K562 (cell line): ENCODE results near the gene TRIM47. TPM values are rescaled to one million over a fixed set of nuclear protein-coding genes. Genes with fewer than 3 reads are reported as not detected.

Source experiments
- ADNP ChIP-seq: fragments of 200-800 bp; sonication (Bioruptor generic); IDR thresholded peaks from 2 replicates; pipeline ENCODE4 v1.6.1; 2016; ENCODE audit warnings: missing genetic modification characterization, missing compliant biosample characterization
- ARID3A ChIP-seq: IDR thresholded peaks from 2 replicates; pipeline ENCODE4 v1.6.1; 2012; ENCODE audit warnings: low read depth, low read length, improper control_type of control experiment, borderline replicate concordance
- CHD1 ChIP-seq: fragments of 200-600 bp; sonication (generic); IDR thresholded peaks from one replicate; pipeline ENCODE4 v1.6.1; 2012; ENCODE audit warnings: mild to moderate bottlenecking, moderate library complexity, low read length, inconsistent platforms
- DPF2 ChIP-seq: fragments of 450-650 bp; IDR thresholded peaks from 2 replicates; pipeline ENCODE4 v1.6.1; 2016
- E2F6 ChIP-seq, 2 experiments: IDR thresholded peaks; 2 replicates each; pipeline ENCODE4 v1.6.1; 2011; ENCODE audit warnings: borderline replicate concordance in 1 of 2, control low read depth in 1 of 2, low read depth in 1 of 2, low read length in 1 of 2, mild to moderate bottlenecking in 1 of 2, mixed read lengths in 1 of 2, moderate library complexity in 1 of 2; ENCODE audit not compliant: insufficient read depth in 1 of 2, insufficient read length in 1 of 2, poor library complexity in 1 of 2, severe bottlenecking in 1 of 2; ENCODE audit errors: extremely low read depth in 1 of 2
- EP300 ChIP-seq: IDR thresholded peaks from 2 replicates; pipeline ENCODE4 v1.6.1; 2012; ENCODE audit warnings: low read length, improper control_type of control experiment
- GABPA ChIP-seq: fragments of 200-800 bp; sonication (Bioruptor generic); conservative IDR thresholded peaks from 2 replicates; pipeline ENCODE4 v1.6.1; 2016; ENCODE audit warnings: low read depth, missing genetic modification characterization, missing compliant biosample characterization
- GABPB2 ChIP-seq: fragments of 250-450 bp; sonication (Bioruptor Pico); conservative IDR thresholded peaks from 2 replicates; pipeline ENCODE4 v1.5.1; 2021; ENCODE audit warnings: mild to moderate bottlenecking
- GMEB1 ChIP-seq: fragments of 250-450 bp; sonication (Bioruptor Pico); IDR thresholded peaks from 2 replicates; pipeline ENCODE4 v1.4.0; 2020; ENCODE audit warnings: mild to moderate bottlenecking
- GTF3C2 ChIP-seq: IDR thresholded peaks from 3 replicates; pipeline ENCODE4 v1.6.1; 2011; ENCODE audit warnings: borderline replicate concordance, mild to moderate bottlenecking, moderate library complexity; ENCODE audit not compliant: insufficient read length; ENCODE audit errors: extremely low read depth
- HNRNPLL ChIP-seq: fragments of 200-400 bp; formaldehyde crosslinking; IDR thresholded peaks from 2 replicates; pipeline ENCODE4 v1.6.1; 2017; ENCODE audit warnings: low read length, low read depth, mild to moderate bottlenecking; ENCODE audit not compliant: poor library complexity, severe bottlenecking
- MCM3 ChIP-seq: fragments of 450-650 bp; IDR thresholded peaks from 2 replicates; pipeline ENCODE4 v1.6.1; 2016
- MXI1 ChIP-seq: IDR thresholded peaks from 2 replicates; pipeline ENCODE4 v1.6.1; 2011; ENCODE audit warnings: low read depth, mild to moderate bottlenecking, improper control_type of control experiment, low read length
- OTX1 ChIP-seq: fragments of 450-650 bp; formaldehyde crosslinking; IDR thresholded peaks from 2 replicates; pipeline ENCODE4 v1.4.0; 2022; ENCODE audit warnings: mild to moderate bottlenecking
- SMARCA5 ChIP-seq: fragments of 450-650 bp; IDR thresholded peaks from 2 replicates; pipeline ENCODE4 v1.6.1; 2016
- TEAD2 ChIP-seq: fragments of 450-650 bp; IDR thresholded peaks from 2 replicates; pipeline ENCODE4 v1.6.1; 2016; ENCODE audit warnings: missing genetic modification characterization, control low read depth, missing compliant biosample characterization
- WHSC1 ChIP-seq: IDR thresholded peaks from one replicate; pipeline ENCODE4 v1.6.1; 2012; ENCODE audit warnings: low read length, control low read depth, inconsistent platforms
- ZBTB5 ChIP-seq: fragments of 450-650 bp; IDR thresholded peaks from 2 replicates; pipeline ENCODE4 v1.6.1; 2017; ENCODE audit warnings: antibody characterized with exemption
- ZNF347 ChIP-seq: fragments of 450-650 bp; formaldehyde crosslinking; IDR thresholded peaks from 2 replicates; pipeline ENCODE4 v1.4.0; 2020; ENCODE audit warnings: low read depth, mild to moderate bottlenecking, moderate library complexity
- polyA plus RNA-seq, 8 experiments: library from polyadenylated mRNA; depleted of rRNA in 4 of 8; stranded (reverse) in 5 of 8; unstranded in 3 of 8; fragments of >200 nt; fragmentation: Nextera tagmentation in 2 of 8; fragmentation: Illumina TruSeq in 1 of 8; extraction: Ambion mirVana in 2 of 8; extraction: Trizol in 1 of 8; gene quantifications; 2 replicates each; pipeline versions ENCODE4 v1.2.1 to v1.2.3, GENCODE V29; 2011 to 2014; ENCODE audit warnings: inconsistent platforms in 1 of 8, missing spikeins in 1 of 8
- total RNA-seq, 7 experiments: library from RNA; depleted of rRNA in 6 of 7; stranded (reverse); fragments of >200 nt in 6 of 7; fragmentation: Illumina TruSeq in 2 of 7; extraction: Trizol in 2 of 7; gene quantifications; 2 replicates each; pipeline versions ENCODE4 v1.2.1 to v1.2.3, GENCODE V29; 2011 to 2021; ENCODE audit warnings: low replicate concordance in 1 of 7

TRIM47 gene
- total and polyA plus RNA-seq, 9 of the 15 experiments (the other 6 are each of a cell fraction or from before 2014, with no cell fraction given): 0.56 to 6.1 (median 3.2) TPM

- no peak for TF ChIP-seq ADNP (tag)
- no peak for TF ChIP-seq ZNF347 (CRISPR knock-in tag)
- peak in 1 of 2 experiments; percentile 79 for TF ChIP-seq E2F6 (IDR thresholded peaks at IDR 0.05; ENCODE audit: borderline replicate concordance in 1 of 2, extremely low read depth in 1 of 2, insufficient read depth in 1 of 2, insufficient read length in 1 of 2, low read depth in 1 of 2, low read length in 1 of 2, poor library complexity in 1 of 2, severe bottlenecking in 1 of 2)
- TF ChIP-seq GABPB2: no peak
- TF ChIP-seq WHSC1: no peak
- no peak for TF ChIP-seq GTF3C2
- TF ChIP-seq SMARCA5: no peak
- TF ChIP-seq HNRNPLL: peak; percentile 80
- TF ChIP-seq MCM3: no peak
- no peak for TF ChIP-seq GABPA
- no peak for TF ChIP-seq TEAD2 (tag)
- TF ChIP-seq ZBTB5: no peak
- no peak for TF ChIP-seq OTX1
- TF ChIP-seq GMEB1 (CRISPR knock-in tag): no peak
- no peak for TF ChIP-seq DPF2
- no peak for TF ChIP-seq EP300
- TF ChIP-seq ARID3A: no peak
- TF ChIP-seq MXI1: no peak
- no peak for TF ChIP-seq CHD1
Observed at GRCh38 chr17:75877752-75878173, 618 bp downstream of the TRIM47 start (continued).
